ENCODE data around the gene GPR25. TPM values are rescaled to one million over a fixed set of nuclear protein-coding genes. Genes with fewer than 3 reads are reported as not detected.

Gene GPR25
- total and polyA plus RNA-seq, 10 of the 15 experiments (the other 5 are each of a cell fraction or from before 2014, with no cell fraction given): not detected

GRCh38 chr1:200899954-200900867 lies 27.4 kb downstream of the GPR25 start:
- DNase-seq (ENCODE audit: low read depth, low spot score): no peak
- H3K9ac ChIP-seq (ENCODE audit: control insufficient read depth, insufficient read depth, low read length): no peak overlapping the region
- ChIA-PET POLR2A (no interaction called here), CTCF (interaction anchor here (0.7 to 9.2 kb wide), 4 partner anchors 8 to 126 kb away, joined by 4 to 131 read pairs (median 4); partner anchors contain the start of gene INAVA), SMC1A (ENCODE audit: uncharacterized antibody, unreplicated experiment) (interaction anchor here (11.7 kb wide), 1 partner anchor 8 kb away, joined by 193 read pairs; the partner anchor contains the start of gene INAVA), RAD21 (ENCODE audit: unreplicated experiment) (no interaction called here)
- BruUV-seq (replicated peaks): no TSS peak
- no peak overlapping the region for H3K4me2 ChIP-seq (ENCODE audit: control insufficient read depth, insufficient read depth)
- no peak for FAIRE-seq
- in situ Hi-C loops (cut with MboI) (no loop called here), intact Hi-C loops (cut with micrococcal nuclease; ENCODE audit: unreplicated experiment) (no loop called here)
- TF ChIP-seq PML (IDR thresholded peaks at IDR 0.05; ENCODE audit: low read length) (no peak), ELK1 (IDR thresholded peaks at IDR 0.05; ENCODE audit: low read depth, low read length) (no peak), ZNF217 (IDR thresholded peaks at IDR 0.05) (no peak), ESRRA (IDR thresholded peaks at IDR 0.05; ENCODE audit: low read length) (no peak), ZBED1 (IDR thresholded peaks at IDR 0.05; ENCODE audit: borderline replicate concordance) (no peak), IKZF2 (IDR thresholded peaks at IDR 0.05) (no peak), ATF3 (IDR thresholded peaks at IDR 0.05; ENCODE audit: borderline replicate concordance, extremely low read depth, low read depth, low read length) (no peak), ASH2L (IDR thresholded peaks at IDR 0.05; ENCODE audit: borderline replicate concordance, low read depth) (no peak), BRCA1 (IDR thresholded peaks at IDR 0.05; ENCODE audit: low read depth, low read length) (no peak), SRF (IDR thresholded peaks at IDR 0.05; ENCODE audit: low read depth in 2 of 2, low read length in 2 of 2) (no peak), JUND (IDR thresholded peaks at IDR 0.05; ENCODE audit: low read depth, low read length) (no peak), E2F8 (IDR thresholded peaks at IDR 0.05; ENCODE audit: low read depth, partially characterized antibody) (no peak), HSF1 (IDR thresholded peaks at IDR 0.05; ENCODE audit: low read depth, low read length) (no peak), KDM1A (IDR thresholded peaks at IDR 0.05; ENCODE audit: borderline replicate concordance) (no peak)
- no peaks in the 10 kb centered on the region for H4K20me1 ChIP-seq (ENCODE audit: control insufficient read depth, insufficient read depth)
- H3K36me3 ChIP-seq (ENCODE audit: control insufficient read depth in 2 of 2, insufficient read depth in 2 of 2, low read length in 1 of 2): peaks cover 0 to 26% of the 10 kb centered on the region in 2 experiments; a peak in 2 of 4 replicates
- no peaks in the 10 kb centered on the region for H3K9me3 ChIP-seq (replicated peaks; ENCODE audit: control insufficient read depth, insufficient read depth, low read length)
- H3K4me1 ChIP-seq (ENCODE audit: control insufficient read depth, insufficient read depth, low read length): no peaks in the 10 kb centered on the region; the same call in 1 of the 2 replicates
- H3K79me2 ChIP-seq (ENCODE audit: control insufficient read depth, insufficient read depth, low read length): no peaks in the 10 kb centered on the region
- H3K27ac ChIP-seq (ENCODE audit: control insufficient read depth, insufficient read depth): no peak overlapping the region
- no peak overlapping the region for H2AFZ ChIP-seq (ENCODE audit: control insufficient read depth, low read depth, low read length)
- H3K4me3 ChIP-seq: no peak overlapping the region
- H3K27me3 ChIP-seq (replicated peaks in 1 of 2; ENCODE audit: control insufficient read depth in 2 of 2, insufficient read depth in 2 of 2, low read length in 1 of 2): no peaks in the 10 kb centered on the region
- no peak for ATAC-seq
- WGBS (ENCODE audit: insufficient coverage, insufficient replicate concordance, low lambda C conversion rate, missing lambda C conversion rate): 53% methylated on average over 16 of the region's 16 CpGs
